Activated naive CD4-positive, alpha-beta T cell treated with anti-CD3 and anti-CD28 coated beads, Interleukin-2, amount 50 U/mL, for 72 hours (primary cell): Measurements from ENCODE around the gene NCK1. TPM values are rescaled to one million over a fixed set of nuclear protein-coding genes. Genes with fewer than 3 reads are reported as not detected.
A peak's percentile ranks its signal among the peaks of the same experiment; 100 is the strongest.
"Not testable (repeated sequence)": the region's sequence is repeated elsewhere in the genome, so short reads cannot be mapped to it uniquely, and the experiment has no call there.

Source experiments
- ATAC-seq, 2 donors: fragments of 150-1000 bp; cut with Tn5 transposase; 2 replicates each; pipeline ENCODE4 v1.10.0; 2021; ENCODE audit warnings: mild to moderate bottlenecking in 2 of 2, moderate library complexity in 2 of 2
- DNase-seq, 2 donors: peaks; one replicate each; pipeline ENCODE4 v3.0.0; 2021 to 2022; ENCODE audit warnings: low spot score in 2 of 2
- H3K27ac Mint-ChIP-seq, 2 donors: one replicate each; pipeline ENCODE4 v1.8.0; 2022; ENCODE audit warnings: mild to moderate bottlenecking in 2 of 2, mixed read lengths in 2 of 2
- H3K36me3 Mint-ChIP-seq, 2 donors: one replicate each; pipeline ENCODE4 v1.8.0; 2022; ENCODE audit warnings: mixed read lengths in 2 of 2
- H3K9me3 Mint-ChIP-seq, 2 donors: one replicate each; pipeline ENCODE4 v1.8.0; 2022; ENCODE audit warnings: mixed read lengths in 2 of 2
- total RNA-seq, 2 donors: library from RNA; stranded (reverse); gene quantifications; one replicate each; pipeline ENCODE4 v1.2.3, GENCODE V29; 2022

The NCK1 gene
- total RNA-seq, 2 donors from 2014 or later: 34.6 to 45.1 TPM

DNA sequence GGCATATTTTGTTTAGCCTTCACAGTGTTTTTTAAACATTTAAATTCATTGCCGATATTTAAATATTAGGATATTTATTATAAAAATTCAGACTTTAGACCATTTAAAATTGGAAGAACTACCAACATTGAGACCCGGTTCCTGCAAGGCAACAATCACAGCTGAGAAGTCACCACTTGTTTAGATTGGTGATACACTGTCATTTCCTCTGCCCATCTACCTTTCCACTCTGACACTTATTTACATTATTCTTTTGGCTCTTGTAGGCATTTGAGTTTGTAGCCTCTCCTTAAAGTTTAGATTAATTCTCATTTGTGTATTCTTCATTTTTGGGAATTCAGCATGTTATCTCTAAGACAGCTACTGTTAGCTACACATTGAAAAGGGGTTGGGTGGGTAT is 85.5 kb downstream of the NCK1 start:
- ATAC-seq (no peak), DNase-seq (no peak)
- no peaks in the 10 kb centered on the region for H3K9me3 Mint-ChIP-seq
- H3K36me3 Mint-ChIP-seq: peaks cover 5 to 13% of the 10 kb centered on the region in 2 donors
- H3K27ac Mint-ChIP-seq: no peak overlapping the region

DNA sequence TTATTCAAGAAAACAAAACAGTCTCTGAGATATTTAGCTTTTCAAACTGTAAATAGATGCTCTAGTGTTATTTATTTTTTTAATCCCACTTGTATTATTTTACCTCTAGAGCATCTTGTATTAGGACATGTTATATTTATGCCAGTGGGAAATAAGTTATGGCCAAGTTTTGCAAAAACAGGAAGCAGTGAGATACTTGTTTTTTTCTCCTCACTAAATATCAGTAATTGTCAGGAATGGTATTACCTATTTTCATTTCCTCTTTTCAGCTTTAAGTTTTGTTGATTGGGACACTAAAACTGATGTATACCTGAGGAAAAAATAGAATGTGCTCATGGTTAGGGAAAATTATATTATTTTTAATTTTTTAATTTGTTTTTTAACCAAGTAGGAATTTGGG is 87.1 kb downstream of the NCK1 start:
- H3K36me3 Mint-ChIP-seq: peaks cover 5 to 7% of the 10 kb centered on the region in 2 donors
- no peaks in the 10 kb centered on the region for H3K9me3 Mint-ChIP-seq
- ATAC-seq (no peak), DNase-seq (no peak)
- no peak overlapping the region for H3K27ac Mint-ChIP-seq

DNA sequence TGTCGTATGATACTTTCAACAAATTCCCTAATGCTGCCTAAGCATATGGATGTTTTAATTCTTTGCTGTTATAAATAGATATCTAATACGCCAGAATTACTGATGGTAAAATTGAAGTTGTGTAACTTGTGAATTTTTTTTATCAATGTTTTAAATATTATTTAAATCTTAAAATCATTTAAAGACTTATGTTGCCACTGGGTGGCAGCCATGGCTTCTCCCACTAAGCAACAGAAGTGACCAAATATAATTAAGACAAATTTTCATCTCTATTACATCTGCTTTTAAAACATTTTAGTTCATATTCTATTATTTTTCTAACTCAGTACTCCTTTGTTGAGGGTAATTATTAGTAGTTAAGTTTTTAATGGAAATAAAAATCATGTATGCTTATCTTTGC is 87.7 kb downstream of the NCK1 start:
- no peak overlapping the region for H3K27ac Mint-ChIP-seq
- no peak for DNase-seq
- peaks cover 5 to 7% of the 10 kb centered on the region in 2 donors for H3K36me3 Mint-ChIP-seq
- H3K9me3 Mint-ChIP-seq: no peaks in the 10 kb centered on the region
- ATAC-seq: no peak

DNA sequence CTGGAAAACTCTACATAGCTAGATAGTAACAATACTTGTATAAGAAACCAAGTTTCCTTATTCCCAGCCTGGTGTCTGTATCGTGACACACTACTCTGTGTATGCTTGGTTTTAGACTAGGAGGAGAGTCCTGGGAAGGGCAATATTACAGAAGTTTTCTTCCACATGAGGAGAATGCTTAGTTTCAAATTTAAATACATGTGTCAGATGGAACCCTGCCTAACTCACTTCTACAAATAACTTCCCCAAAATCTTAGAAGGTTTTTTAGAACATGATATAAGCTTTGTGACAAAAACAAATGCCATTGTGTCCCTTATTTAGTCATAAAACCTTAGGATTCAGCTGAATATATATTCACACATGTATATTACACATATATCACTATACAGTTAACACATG is 88.6 kb downstream of the NCK1 start:
- DNase-seq (no peak), ATAC-seq (no peak)
- Mint-ChIP-seq H3K36me3 (peaks cover 5% of the 10 kb centered on the region in 2 donors), H3K27ac (no peak overlapping the region), H3K9me3 (no peaks in the 10 kb centered on the region)

DNA sequence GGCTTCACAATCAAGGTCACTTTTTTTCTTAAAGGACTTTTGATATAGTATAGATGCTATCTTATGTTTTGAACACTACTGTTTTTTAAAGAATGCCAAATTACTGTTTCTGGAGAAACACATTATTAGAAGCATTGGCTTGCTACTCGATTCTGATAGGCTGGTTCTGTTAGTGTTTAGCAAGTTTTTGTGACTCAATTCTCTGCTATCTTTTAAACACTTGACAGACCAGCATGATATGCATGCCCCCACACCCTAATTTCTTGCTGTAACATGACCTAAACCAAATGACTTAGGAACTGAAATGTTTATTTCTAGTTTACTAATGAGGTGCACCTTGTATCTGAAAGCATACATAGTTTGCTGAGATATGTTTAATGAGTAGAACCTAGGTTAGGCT is 90.3 kb downstream of the NCK1 start:
- Mint-ChIP-seq H3K27ac (no peak overlapping the region), H3K9me3 (no peaks in the 10 kb centered on the region), H3K36me3 (no peaks in the 10 kb centered on the region)
- no peak for ATAC-seq
- no peak for DNase-seq

DNA sequence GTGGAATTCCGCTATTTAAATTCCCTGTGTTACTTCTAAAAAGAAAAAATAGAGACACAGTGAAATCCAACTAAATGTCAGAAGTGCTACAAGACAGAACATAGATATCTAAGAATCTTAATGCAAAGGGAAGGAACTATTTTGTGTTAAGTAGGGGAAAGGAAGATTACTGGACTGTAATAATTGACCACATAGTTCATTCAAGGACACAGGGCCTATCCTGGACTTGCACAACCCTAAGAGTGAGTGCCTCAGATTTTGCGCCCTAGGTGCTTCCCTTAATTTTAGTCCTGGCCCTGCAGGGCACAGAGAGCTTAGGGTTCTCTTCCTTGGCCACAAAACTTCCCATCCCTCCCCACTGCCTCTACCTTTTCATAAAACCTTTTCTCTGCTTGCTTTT is 92.2 kb downstream of the NCK1 start:
- peak overlapping the region in 1 of 2 donors; percentile 34 for H3K27ac Mint-ChIP-seq
- ATAC-seq (no peak), DNase-seq (no peak)
- no peaks in the 10 kb centered on the region for H3K9me3 Mint-ChIP-seq
- no peaks in the 10 kb centered on the region for H3K36me3 Mint-ChIP-seq

DNA sequence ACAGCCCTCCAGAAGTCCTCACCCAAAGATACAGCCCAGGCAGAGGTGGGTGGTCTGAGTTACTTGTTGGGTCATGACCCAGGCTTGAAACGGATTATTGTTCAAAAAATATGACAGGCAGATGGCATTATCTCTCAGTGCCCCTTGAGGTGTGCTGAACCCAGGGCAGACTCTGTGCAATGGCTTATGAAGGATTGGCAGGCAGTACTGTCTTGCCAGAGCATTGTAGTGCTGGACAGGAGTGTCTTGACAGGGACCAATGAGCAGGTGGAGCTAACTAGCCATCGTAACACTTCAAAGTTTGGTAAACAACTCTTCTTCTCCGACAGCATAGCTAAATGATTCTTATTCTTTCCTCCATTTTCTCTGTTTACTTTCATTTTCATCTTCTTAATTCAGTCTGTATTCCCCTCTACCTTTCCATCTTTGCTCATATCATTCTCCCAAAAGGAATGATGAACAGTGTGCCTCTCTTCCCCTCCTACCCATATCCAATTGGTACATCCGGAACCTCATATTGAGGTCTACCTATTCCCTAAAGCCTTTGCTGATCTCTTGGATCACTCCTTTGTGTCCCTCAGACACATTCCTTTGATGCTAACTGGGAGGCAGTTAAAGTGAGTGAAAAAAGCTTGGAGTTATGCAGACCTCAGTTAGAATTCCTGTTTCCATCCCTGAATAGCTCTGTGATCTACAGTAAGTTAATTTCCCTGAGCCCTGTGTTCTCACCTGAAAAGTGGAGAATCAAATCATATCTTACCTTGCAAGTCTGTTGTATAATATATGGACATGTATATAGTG is 93.2 kb downstream of the NCK1 start:
- Mint-ChIP-seq H3K27ac (peak overlapping the region in 1 of 2 donors; percentile 34), H3K9me3 (no peaks in the 10 kb centered on the region), H3K36me3 (no peaks in the 10 kb centered on the region)
- no peak for ATAC-seq
- no peak for DNase-seq

DNA sequence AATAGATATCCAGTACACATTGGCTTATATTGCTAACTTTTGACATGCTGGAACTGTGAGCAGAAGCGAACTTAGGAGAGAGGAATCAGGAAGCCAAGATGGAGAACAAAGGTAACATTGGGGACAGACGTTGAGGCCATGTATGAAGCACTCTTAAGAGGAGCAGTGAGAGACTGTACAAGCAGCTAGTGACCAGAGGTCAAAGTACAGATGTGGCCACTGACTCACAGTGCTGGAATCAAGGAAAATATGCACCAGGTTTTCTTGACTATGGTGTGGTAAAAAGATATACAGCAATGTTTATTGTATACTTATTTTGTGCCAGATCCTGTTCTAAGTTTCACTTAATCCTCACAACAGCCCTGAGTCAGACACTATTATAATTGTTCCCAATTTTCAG is 93.8 kb downstream of the NCK1 start:
- peak overlapping the region in 1 of 2 donors; percentile 34 for H3K27ac Mint-ChIP-seq
- no peak for DNase-seq
- H3K36me3 Mint-ChIP-seq: no peaks in the 10 kb centered on the region
- peak in 1 of 2 donors; percentile 22 for ATAC-seq
- H3K9me3 Mint-ChIP-seq: no peaks in the 10 kb centered on the region

DNA sequence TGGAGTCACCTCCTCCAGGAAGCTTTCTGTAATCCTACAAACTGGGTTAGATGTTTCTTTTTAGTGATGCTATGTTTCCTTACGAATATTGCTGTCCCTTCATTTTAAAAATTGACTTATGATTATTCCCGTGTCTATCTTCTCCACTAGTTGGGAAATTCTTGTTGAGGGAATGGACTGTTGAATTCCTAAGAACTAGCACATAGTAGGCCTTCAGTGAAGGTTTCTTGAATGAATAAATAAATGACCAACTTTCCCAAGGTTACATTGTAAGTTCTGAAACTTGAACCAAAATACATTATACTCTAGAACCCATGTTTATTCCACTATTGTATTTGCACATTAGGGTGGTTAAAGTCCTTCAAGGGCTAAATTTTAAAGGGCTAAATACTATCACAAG is 95.0 kb downstream of the NCK1 start:
- no peak overlapping the region for H3K27ac Mint-ChIP-seq
- H3K36me3 Mint-ChIP-seq: no peaks in the 10 kb centered on the region
- DNase-seq: no peak
- no peaks in the 10 kb centered on the region for H3K9me3 Mint-ChIP-seq
- no peak for ATAC-seq

DNA sequence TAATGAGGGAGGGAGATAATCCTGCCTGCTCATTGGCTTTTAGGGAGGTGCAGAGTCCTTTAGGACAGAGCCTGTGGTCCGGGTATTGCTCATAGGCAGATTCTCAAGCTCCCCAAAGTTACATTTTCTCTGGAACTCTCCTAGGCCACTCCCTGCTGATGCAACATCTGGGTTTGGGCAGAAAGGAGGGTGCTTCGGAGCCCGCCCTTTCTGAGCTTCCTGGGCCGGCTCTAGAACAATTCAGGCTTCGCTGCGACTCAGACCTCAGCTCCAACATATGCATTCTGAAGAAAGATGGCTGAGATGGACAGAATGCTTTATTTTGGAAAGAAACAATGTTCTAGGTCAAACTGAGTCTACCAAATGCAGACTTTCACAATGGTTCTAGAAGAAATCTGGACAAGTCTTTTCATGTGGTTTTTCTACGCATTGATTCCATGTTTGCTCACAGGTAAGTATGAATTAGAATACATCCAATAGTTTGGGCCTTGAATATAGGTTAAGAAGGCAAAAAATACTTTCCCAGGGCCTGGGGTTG is 95.8 kb downstream of the NCK1 start, which contains the start of gene IL20RB:
TSS of gene IL20RB (plus strand) at position 233 of the 538 bp plus-strand sequence. CDS start at position 364, 131 bp downstream.
- H3K9me3 Mint-ChIP-seq: no peaks in the 10 kb centered on the region
- DNase-seq (no peak), ATAC-seq (no peak)
- H3K27ac Mint-ChIP-seq: no peak within 1 kb of the TSS
- H3K36me3 Mint-ChIP-seq: no peaks in the 10 kb centered on the region

DNA sequence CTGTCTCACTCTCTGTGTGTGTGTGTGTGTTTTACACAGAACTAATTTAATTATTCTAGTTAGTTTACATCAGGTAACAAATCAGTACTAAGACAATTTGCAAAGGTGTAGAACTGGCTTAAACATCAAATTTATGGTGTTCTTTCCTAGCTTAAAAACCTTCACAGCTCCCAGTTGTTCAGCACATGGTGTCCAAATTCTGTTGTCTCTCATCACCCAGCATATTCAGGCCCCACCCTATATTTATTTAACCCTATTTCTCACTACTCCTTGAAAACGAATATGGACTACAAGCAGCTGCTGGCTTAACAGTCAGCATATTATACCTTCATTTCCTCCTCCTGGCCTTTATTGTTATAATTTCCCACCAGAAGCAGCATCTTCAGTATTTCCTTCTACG is 96.9 kb downstream of the NCK1 start:
- H3K36me3 Mint-ChIP-seq: no peaks in the 10 kb centered on the region
- DNase-seq: no peak
- H3K9me3 Mint-ChIP-seq: no peaks in the 10 kb centered on the region
- no peak overlapping the region for H3K27ac Mint-ChIP-seq
- ATAC-seq: no peak

DNA sequence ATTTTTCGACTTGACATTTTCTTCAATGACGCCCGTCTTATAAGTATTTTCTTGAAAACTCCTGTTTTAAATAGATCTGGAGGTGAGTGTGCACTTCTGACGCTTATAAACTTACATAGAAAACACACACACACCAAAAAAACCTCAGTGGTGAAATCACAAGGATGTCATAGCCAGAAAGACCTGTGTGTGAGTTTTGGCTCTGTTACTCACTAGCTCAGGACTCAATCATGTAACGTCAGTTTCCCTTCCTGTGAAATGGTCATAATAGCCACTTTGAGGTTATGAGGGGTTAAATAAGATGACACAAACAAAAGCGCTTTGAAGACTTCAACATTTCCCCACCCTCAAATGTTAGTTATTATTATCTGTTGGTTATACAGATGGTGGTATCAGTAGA is 97.6 kb downstream of the NCK1 start:
- ATAC-seq (no peak), DNase-seq (no peak)
- no peaks in the 10 kb centered on the region for H3K36me3 Mint-ChIP-seq
- H3K27ac Mint-ChIP-seq: no peak overlapping the region
- no peaks in the 10 kb centered on the region for H3K9me3 Mint-ChIP-seq

DNA sequence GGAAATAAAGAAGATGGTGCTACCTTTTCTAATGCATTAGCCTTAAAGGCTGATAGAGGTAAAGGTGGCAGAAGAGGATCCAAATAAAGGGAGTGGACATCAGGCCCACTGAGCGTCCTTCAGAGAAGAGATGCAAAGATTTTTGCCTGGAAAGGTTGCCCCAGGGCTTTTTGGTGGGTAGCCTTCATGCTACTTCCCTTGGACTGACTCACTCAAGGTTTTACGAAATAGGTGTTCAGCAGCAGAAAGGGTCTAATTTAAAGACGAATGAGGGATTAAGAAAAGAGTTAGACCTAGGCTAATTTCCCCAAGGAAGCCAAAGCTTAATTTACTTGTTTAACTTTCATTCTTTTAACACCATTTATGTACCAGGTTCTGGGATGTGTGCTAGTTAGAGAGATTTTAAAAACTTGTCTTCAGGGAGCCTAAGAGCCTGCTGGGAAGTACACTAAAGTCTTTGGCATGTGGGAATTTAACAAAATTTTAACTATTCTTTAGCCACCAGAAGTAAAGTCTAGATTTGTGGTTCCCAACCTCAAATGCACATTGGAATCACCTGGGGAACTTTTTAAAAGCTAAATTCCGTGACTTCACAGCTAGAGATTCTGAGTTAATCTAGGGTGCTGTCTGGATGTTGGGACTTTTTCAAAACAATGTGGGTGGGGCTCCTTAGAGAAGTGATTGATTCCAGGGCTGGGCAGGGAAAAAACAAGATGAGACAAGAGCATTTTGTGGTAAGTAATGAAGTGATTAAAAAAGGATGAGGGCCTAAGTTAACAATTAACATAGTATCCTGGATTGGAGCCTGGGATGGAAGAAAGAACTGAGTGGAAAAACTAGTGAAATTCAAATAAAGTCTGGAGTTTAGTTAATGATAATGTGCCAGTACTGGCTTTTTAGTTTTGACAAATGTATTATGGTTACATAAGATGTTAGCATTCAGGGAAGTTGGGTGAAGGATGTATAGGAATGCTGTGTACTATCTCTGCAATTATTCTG is 99.1 kb downstream of the NCK1 start:
- ATAC-seq (no peak), DNase-seq (no peak)
- H3K27ac Mint-ChIP-seq: peak overlapping the region in 1 of 2 donors; percentile 13
- no peaks in the 10 kb centered on the region for H3K36me3 Mint-ChIP-seq
- no peaks in the 10 kb centered on the region for H3K9me3 Mint-ChIP-seq

DNA sequence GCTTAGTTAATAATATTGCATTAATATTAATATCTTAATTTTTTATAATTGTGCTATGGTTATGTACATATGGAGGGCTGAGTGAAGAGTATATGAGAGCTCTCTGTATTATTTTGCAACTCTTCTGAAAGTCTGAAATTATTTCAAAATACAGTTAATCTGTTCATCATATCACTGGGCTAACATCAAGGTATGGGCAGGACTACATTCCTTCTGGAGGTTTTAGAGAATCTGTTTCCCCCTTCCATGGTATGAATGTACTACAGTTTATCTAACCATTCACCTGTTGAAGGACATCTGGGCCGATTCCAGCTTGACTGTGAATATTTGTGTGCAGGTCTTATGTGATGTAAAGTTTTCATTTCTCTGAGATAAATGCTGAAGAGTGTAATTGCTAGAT is 100.9 kb downstream of the NCK1 start:
- no peak for DNase-seq
- Mint-ChIP-seq H3K27ac (no peak overlapping the region), H3K36me3 (no peaks in the 10 kb centered on the region), H3K9me3 (no peaks in the 10 kb centered on the region)
- no peak for ATAC-seq

DNA sequence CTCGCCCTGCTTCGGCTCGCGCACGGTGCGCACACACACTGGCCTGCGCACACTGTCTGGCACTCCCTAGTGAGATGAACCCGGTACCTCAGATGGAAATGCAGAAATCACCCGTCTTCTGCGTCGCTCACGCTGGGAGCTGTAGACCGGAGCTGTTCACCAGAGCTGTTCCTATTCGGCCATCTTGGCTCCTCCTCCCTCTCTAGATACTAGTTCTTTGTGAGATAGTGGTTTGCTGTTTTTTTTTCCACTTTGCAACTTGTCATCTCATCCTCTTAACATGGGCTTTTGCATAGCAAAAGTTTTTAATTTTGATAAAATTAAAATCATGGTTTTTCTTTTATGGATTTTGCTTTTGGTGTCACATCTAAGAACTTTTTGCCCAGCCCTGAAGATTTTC is 107.5 kb downstream of the NCK1 start:
- H3K36me3 Mint-ChIP-seq, H3K27ac Mint-ChIP-seq, DNase-seq, ATAC-seq: not testable (repeated sequence)
- peaks cover 13 to 16% of the 10 kb centered on the region in 2 donors for H3K9me3 Mint-ChIP-seq

DNA sequence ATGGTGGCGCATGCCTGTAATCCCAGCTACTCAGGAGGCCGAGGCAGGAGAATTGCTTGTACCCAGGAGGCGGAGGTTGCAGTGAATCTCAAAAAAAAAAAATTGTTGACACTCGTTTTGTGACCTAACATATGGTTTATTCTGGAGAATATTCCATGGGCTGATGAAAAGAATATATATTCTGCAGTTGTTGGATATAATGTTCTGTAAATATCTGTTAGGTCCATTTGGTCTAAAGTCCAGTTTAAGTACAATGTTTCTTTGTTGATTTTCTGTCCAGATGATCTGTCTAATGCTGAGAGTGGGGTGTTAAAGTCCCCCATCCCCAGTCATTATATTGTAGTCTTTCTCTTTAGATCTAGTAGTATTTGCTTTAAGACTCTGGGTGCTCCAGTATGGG is 111.3 kb downstream of the NCK1 start:
- ATAC-seq: no peak
- H3K9me3 Mint-ChIP-seq: peaks cover 17 to 20% of the 10 kb centered on the region in 2 donors

DNA sequence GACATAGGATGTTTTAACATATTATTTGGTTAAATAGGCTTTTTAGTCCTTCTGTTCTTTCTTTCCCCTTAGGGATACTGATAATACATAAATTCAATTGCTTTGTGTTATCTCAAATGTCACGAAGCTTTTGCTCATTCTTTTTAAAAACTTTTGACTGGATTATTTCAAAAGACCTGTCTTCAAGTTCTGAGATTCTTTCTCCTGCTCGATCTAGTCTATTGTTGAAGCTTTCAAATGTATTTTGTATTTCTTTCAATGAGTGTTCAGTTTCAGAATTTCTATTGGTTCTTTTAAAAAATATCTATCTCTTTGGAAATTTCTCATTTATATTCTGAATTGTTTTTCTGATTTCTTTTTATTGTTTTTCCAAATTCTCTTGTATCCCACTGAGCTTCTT is 112.7 kb downstream of the NCK1 start:
- H3K9me3 Mint-ChIP-seq: peaks cover 17 to 20% of the 10 kb centered on the region in 2 donors
- no peak for ATAC-seq
- DNase-seq: no peak
- peaks cover 0 to 15% of the 10 kb centered on the region in 2 donors for H3K36me3 Mint-ChIP-seq
- H3K27ac Mint-ChIP-seq: no peak overlapping the region

More for the DNA sequence above, 111.3 kb downstream of the NCK1 start:
- no peak for DNase-seq
- Mint-ChIP-seq H3K27ac (no peak overlapping the region), H3K36me3 (peaks cover 0 to 15% of the 10 kb centered on the region in 2 donors)
